GM23248 (cell line): Measurements from ENCODE around the gene PLA2G12B.
"Not testable (repeated sequence)": the region's sequence is repeated elsewhere in the genome, so short reads cannot be mapped to it uniquely, and the experiment has no call there.

ENCODE experiments used
- EZH2 ChIP-seq: fragments of 200-600 bp; sonication (generic); IDR thresholded peaks from 2 replicates; pipeline ENCODE4 v1.6.1; 2018; ENCODE audit warnings: antibody characterized with exemption, mild to moderate bottlenecking; ENCODE audit not compliant: insufficient read depth, poor library complexity, severe bottlenecking
- EZH2phosphoT487 ChIP-seq: fragments of 200-600 bp; sonication (generic); IDR thresholded peaks from 2 replicates; pipeline ENCODE4 v1.6.1; 2018; ENCODE audit warnings: antibody characterized with exemption, moderate library complexity, mild to moderate bottlenecking, low read depth; ENCODE audit not compliant: insufficient read depth

DNA sequence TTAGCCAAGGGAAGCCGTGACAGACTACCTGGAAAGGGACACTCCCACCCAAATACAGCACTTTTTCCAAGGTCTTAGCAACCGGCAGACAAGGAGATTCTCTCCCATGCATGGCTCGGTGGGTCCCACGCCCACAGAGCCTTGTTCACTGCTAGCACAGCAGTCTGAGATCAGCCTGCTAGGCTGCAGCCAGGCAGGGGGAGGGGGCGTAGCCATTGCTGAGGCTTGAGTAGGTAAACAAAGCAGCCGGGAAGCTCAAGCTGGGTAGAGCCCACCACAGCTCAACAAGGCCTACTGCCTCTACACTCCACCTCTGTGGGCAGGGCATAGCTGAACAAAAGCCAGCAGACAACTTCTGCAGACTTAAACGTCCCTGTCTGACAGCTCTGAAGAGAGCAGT, 35.2 kb upstream of the PLA2G12B start:
- not testable (repeated sequence) for TF ChIP-seq EZH2phosphoT487, EZH2
